ENCODE results near the gene BCL2L15. TPM values are rescaled to one million over a fixed set of nuclear protein-coding genes. Genes with fewer than 3 reads are reported as not detected.

BCL2L15 gene
- total RNA-seq: not detected in 2 replicates

GRCh38 chr1:113887402-113888175, at the start of gene BCL2L15:
BCL2L15 (minus strand) TSS chr1:113887581; CDS start chr1:113887375, 206 bp downstream.

GRCh38 chr1:113928941-113929749, 41.8 kb upstream of the BCL2L15 start, which contains the start of gene HIPK1:
HIPK1 (plus strand) TSS chr1:113929324.

DNA sequence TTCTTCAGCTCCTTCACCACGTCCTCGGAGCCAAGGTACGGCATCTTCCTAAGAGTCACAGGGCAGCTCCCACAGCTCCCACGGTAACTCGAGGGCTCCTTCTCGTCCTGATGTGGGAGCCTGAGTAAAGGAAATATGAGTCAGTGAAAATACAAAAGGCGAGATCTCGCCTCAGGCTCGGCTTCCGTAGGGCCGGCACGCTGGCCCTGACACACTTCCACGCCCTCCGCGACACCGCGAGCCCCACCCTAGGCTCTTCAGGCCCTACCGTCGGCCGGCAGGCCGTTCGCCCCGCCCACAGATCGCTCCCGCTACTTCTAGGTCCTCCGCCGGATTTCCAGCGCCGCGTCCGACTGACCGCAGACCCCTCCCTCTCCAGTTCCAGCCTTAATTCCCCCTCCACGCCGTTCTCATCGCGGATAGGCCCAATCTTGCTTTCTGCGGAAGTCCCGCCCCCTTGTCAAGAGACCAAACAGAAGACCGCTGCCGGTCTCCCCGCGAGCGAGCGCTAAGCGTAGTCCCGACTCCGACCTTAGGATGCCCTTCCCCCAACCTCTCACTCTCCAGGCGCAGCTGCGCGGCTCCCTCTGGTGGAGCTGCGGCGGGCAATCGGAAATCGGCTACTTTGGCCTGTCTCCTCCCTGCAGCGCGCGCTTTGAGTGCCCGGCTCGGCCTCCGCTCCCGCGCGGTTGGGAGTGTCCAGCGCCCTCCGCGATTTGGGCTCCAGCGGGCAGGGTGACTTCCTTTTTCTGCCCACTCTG, 17.5 kb upstream of the BCL2L15 start, which contains the start of the genes AP4B1 and DCLRE1B:
Gene AP4B1, minus strand, starts transcription at position 126 of the 761 bp plus-strand sequence. Its CDS starts 82 bp downstream, at position 44.
Gene DCLRE1B, plus strand, starts transcription at position 653 of the 761 bp plus-strand sequence. CDS start 261 bp downstream, outside the sequence.

GRCh38 chr1:113871597-113872113, 15.7 kb downstream of the BCL2L15 start, which contains the start of gene PTPN22:
PTPN22 (minus strand) TSS chr1:113871712.

Other genes starting within 250 kb of the BCL2L15 start
- gene PHTF1, start 128.1 kb downstream of the BCL2L15 start, total RNA-seq: 27.1 and 36.9 TPM in 2 replicates
- 5.2 and 6.2 TPM in 2 replicates for gene RSBN1, start 75.1 kb downstream of the BCL2L15 start, total RNA-seq
- gene PTPN22, start 15.9 kb downstream of the BCL2L15 start, total RNA-seq: 1.4 and 1.7 TPM in 2 replicates
- gene AP4B1, start 17.2 kb upstream of the BCL2L15 start, total RNA-seq: 14.0 and 21.6 TPM in 2 replicates
- 2.9 and 3.9 TPM in 2 replicates for gene DCLRE1B, start 17.7 kb upstream of the BCL2L15 start, total RNA-seq
- 12.7 and 17.5 TPM in 2 replicates for gene HIPK1, start 41.7 kb upstream of the BCL2L15 start, total RNA-seq
- gene OLFML3, start 91.9 kb upstream of the BCL2L15 start, total RNA-seq: 153 and 175 TPM in 2 replicates

Data from myometrial cell (primary cell).